ENCODE data around the gene YWHAG. TPM values are rescaled to one million over a fixed set of nuclear protein-coding genes. Genes with fewer than 3 reads are reported as not detected.

The YWHAG gene
- total and polyA plus RNA-seq, 2 of the 13 experiments (the other 11 are each of a cell fraction or from before 2014, with no cell fraction given), result 36.9 to 67.5 TPM

- WGBS (ENCODE audit: low lambda C conversion rate), result 0% methylated on average over 5 of the region's 5 CpGs
- no peaks in the 10 kb centered on the region for H3K9me3 ChIP-seq (ENCODE audit: low read length)
- H3K4me2 ChIP-seq (ENCODE audit: low read depth, low read length), result peak overlapping the region; percentile 99
- TF ChIP-seq RAD21 (CRISPR knock-in tag; IDR thresholded peaks at IDR 0.05), result no peak
- TF ChIP-seq SP140L (CRISPR knock-in tag; IDR thresholded peaks at IDR 0.05; ENCODE audit: borderline replicate concordance), result 0 out of 2 replicates have a peak, but pooled peaks have one; percentile 40
- no peak for TF ChIP-seq ZNF17 (CRISPR knock-in tag; IDR thresholded peaks at IDR 0.05)
- no peak for TF ChIP-seq ZNF616 (CRISPR knock-in tag; IDR thresholded peaks at IDR 0.05; ENCODE audit: low read depth)
- 0 out of 2 replicates have a peak, but pooled peaks have one; percentile 41 for TF ChIP-seq PHF20 (CRISPR knock-in tag; IDR thresholded peaks at IDR 0.05)
- TF ChIP-seq CCDC6 (CRISPR knock-in tag; IDR thresholded peaks at IDR 0.05), result 0 out of 2 replicates have a peak, but pooled peaks have one; percentile 10
- no peak for TF ChIP-seq NFRKB (IDR thresholded peaks at IDR 0.05)
- no peak for TF ChIP-seq ZNF414 (CRISPR knock-in tag; IDR thresholded peaks at IDR 0.05)
- TF ChIP-seq ZNF362 (CRISPR knock-in tag; IDR thresholded peaks at IDR 0.05; ENCODE audit: borderline replicate concordance), result peak; percentile 59
- no peak for TF ChIP-seq RFXANK (CRISPR knock-in tag; IDR thresholded peaks at IDR 0.05)
- no peak for TF ChIP-seq ZNF431 (CRISPR knock-in tag; IDR thresholded peaks at IDR 0.05; ENCODE audit: borderline replicate concordance, low read depth)
- TF ChIP-seq KMT2A (CRISPR knock-in tag; IDR thresholded peaks at IDR 0.05), result no peak
- TF ChIP-seq ZNF598 (CRISPR knock-in tag; IDR thresholded peaks at IDR 0.05; ENCODE audit: borderline replicate concordance), result no peak
- no peak; the same call in 1 of the 2 replicates for TF ChIP-seq ZC3H13 (CRISPR knock-in tag; IDR thresholded peaks at IDR 0.05)
- TF ChIP-seq TAF1 (CRISPR knock-in tag; IDR thresholded peaks at IDR 0.05), result 0 out of 2 replicates have a peak, but pooled peaks have one; percentile 4
- no peak for TF ChIP-seq CHD2 (IDR thresholded peaks at IDR 0.05; ENCODE audit: low read depth, low read length)
- 0 out of 4 replicates have a peak, but pooled peaks of 1 of the 2 experiments have one; percentile 11 for TF ChIP-seq POLR2A (IDR thresholded peaks at IDR 0.05; ENCODE audit: insufficient read depth in 1 of 2, low read depth in 2 of 2, low read length in 2 of 2)
- TF ChIP-seq NPAS2 (CRISPR knock-in tag; IDR thresholded peaks at IDR 0.05; ENCODE audit: borderline replicate concordance), result no peak
- TF ChIP-seq ETV5 (CRISPR knock-in tag; IDR thresholded peaks at IDR 0.05; ENCODE audit: borderline replicate concordance), result 0 out of 2 replicates have a peak, but pooled peaks have one; percentile 26
- TF ChIP-seq CEBPB (IDR thresholded peaks at IDR 0.05; ENCODE audit: borderline replicate concordance, low read depth, low read length), result peak; percentile 54; the same call in 1 of the 2 replicates
- TF ChIP-seq ZSCAN12 (CRISPR knock-in tag; IDR thresholded peaks at IDR 0.05), result no peak
- TF ChIP-seq, protein P1, sequence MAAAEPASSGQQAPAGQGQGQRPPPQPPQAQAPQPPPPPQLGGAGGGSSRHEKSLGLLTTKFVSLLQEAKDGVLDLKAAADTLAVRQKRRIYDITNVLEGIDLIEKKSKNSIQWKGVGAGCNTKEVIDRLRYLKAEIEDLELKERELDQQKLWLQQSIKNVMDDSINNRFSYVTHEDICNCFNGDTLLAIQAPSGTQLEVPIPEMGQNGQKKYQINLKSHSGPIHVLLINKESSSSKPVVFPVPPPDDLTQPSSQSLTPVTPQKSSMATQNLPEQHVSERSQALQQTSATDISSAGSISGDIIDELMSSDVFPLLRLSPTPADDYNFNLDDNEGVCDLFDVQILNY (CRISPR knock-in tag; conservative IDR thresholded peaks at IDR 0.05), result no peak
- peaks cover 0 to 4% of the 10 kb centered on the region in 2 experiments; a peak in 3 of 5 replicates for H3K27me3 ChIP-seq (ENCODE audit: control insufficient read depth in 1 of 2, insufficient read depth in 2 of 2, low read length in 2 of 2)
- in situ Hi-C loops (cut with HindIII; ENCODE audit: extremely low pct_ligation_motif_present, low pct_unique_long_range_greater_than_20kb) (no loop called here), intact Hi-C loops (cut with micrococcal nuclease; ENCODE audit: unreplicated experiment) (no loop called here)
- peak overlapping the region; percentile 89 for H3K27ac ChIP-seq (ENCODE audit: extremely low read length, insufficient read depth, low read length)
- no peak for FAIRE-seq
- peak overlapping the region; percentile 65 to 75 (median 66) for H3K4me3 ChIP-seq (replicated peaks in 1 of 3; ENCODE audit: insufficient read depth in 1 of 3, low read depth in 2 of 3, low read length in 3 of 3)
- no peaks in the 10 kb centered on the region for H3K36me3 ChIP-seq (replicated peaks in 1 of 2; ENCODE audit: control insufficient read depth in 1 of 2, insufficient read depth in 2 of 2, low read length in 2 of 2)
- H3K79me2 ChIP-seq (ENCODE audit: insufficient read depth, low read length), result no peaks in the 10 kb centered on the region
- ChIA-PET POLR2A (interaction anchor here (0.9 to 2.6 kb wide), 9 partner anchors 12 to 125 kb away, joined by 3 to 56 read pairs (median 5); partner anchors contain the start of genes HSPB1 and YWHAG), CTCF (ENCODE audit: low intra/inter-chr PET ratio, low total read pairs) (interaction anchor here (0.9 to 8.6 kb wide), 3 partner anchors 21 to 114 kb away, joined by 3 to 179 read pairs (median 11); no protein-coding TSS in a partner anchor)
- DNase-seq (ENCODE audit: low spot score), result peak; percentile 40
- H3K4me1 ChIP-seq (ENCODE audit: insufficient read depth, low read length), result peaks cover 66% of the 10 kb centered on the region
- BruUV-seq (replicated peaks), result TSS peak; percentile 95
- peak; percentile 46 for ATAC-seq
- no peaks in the 10 kb centered on the region for H4K20me1 ChIP-seq (ENCODE audit: insufficient read depth, low read length)
- peak overlapping the region; percentile 82 for H3K9ac ChIP-seq (ENCODE audit: insufficient read depth, low read depth, low read length)
- peak overlapping the region; percentile 90 for H2AFZ ChIP-seq (ENCODE audit: low read length)
Observed at GRCh38 chr7:76292213-76292573, 66.6 kb downstream of the YWHAG start.
